DMS79 treated with DMSO at 0.1 percent for 48 hours (cell line): ENCODE data around the gene ATP4A.
A peak's percentile ranks its signal among the peaks of the same experiment; 100 is the strongest.

Experiments
- DNase-seq: peaks from one replicate; lab custom pipeline; 2025; lab: John Stamatoyannopoulos, UW

ATP4A gene

DNA sequence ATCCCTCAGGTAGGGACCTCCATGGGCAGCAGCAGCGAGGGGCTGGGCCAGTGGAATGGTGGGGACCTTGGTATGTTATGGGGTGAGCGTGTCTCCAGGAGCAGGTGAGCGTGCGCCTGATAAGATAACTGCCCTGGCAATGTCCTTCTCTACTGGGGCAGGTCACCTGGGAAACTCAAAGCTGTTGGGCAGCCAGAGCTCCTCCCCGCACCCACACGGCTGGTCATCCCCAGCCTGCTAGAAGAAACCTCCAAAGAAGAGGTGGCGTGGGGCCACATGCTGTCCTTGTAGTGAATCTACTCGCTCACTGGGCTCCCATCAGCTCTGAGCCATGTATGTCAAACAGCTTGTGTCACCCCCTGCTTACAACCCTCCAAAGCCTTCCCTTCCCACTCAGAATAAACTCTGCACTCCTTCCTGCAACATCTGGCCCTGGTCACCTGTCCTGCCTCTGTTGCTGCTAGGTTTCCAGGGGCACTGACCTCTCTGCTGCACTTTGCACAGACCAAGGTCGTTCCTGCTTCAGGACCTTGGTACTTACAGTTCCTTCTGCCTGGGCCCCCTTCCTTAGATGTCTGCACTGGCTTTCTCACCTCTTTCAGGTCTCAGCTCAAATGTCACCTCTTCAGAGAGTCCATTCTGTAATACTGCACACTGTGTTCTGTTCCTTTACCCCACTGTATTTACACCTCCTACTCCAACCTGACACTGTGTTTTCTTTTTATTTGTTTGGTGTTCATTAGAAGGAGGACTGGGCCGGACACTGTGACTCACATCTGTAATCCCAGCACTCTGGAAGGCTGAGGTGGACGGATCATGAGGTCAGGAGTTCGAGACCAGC, 1.8 kb upstream of the ATP4A start:
- no peak for DNase-seq

DNA sequence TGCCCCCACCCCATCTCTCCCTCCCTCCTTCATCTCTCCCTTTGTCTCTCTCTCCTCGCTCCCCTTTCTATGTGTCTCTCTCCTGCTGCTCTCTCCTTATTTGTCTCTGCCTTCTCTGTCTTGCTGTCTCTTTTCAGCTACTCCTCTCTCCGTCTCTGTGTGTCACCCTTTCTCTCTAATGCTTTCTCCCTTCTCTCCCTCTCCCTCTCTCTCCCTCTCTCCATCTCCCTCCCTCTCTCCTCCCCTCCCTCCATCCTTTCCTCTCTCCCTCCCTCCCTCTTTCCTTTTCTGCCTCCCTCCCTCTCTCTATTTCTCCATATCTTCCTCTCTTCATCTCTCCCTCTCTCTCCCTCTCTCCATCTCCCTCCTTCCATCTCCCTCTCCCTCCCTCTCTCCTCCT, 682 bp downstream of the ATP4A start:
- DNase-seq: no peak

DNA sequence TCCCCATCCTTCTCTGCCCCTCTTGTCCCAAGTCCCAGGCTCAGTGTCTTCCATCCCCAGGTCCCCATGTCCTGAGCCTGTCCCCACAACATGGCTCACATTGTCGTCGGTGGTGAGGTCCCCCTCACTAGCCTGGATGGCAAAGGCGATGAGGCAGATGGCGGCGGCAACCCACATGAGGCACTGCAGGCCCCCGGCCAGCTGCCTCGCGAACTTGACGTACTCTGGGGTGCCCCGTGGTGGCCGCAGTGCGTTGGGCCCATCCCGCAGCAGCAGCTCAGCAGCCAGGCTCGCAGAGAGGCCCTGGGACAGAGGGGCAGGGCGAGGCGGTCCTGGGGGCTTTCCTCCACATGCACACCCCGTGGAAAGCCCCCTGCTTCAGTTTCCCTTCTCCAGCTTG, 1.1 kb downstream of the ATP4A start:
- DNase-seq: no peak

DNA sequence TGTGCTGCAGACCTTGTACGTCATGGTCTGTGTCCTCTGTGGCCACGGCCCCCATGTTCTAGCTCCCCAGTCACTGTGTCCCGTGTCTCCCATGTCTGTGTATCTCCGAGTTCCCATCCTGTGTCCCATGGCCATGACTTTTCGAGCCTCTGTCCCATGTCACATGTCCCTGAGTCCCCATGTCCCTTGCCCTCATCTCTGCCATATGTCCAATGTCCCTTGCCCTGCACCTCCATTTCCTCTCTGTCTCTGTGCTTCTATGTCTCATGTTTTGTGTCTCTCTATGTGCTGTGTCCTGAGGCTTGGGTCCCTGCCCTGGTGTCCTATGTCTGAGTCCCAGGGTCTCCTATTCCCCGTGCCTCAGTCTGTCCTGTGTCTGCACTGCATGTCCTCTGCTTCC, 2.0 kb downstream of the ATP4A start:
- no peak for DNase-seq

DNA sequence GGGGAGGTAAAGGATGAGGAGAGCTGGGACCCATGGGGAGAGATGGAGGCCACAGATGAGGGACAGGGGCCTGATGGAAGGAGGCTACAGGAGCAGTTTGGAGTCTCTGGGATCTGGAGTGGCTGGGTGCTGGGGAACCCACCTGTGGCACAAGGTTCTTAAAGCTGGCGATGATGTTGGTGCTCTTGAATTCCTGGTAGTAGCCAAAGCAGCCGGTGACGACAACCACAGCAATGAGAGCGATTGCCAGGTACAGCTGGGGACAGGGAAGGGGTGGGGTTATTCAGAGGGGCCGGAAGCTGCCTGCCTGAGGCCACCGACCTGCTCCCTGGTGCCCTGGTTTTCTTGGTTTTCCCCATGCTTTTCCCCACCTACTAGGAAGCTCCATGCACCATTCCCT, 2.8 kb downstream of the ATP4A start:
- DNase-seq: no peak

DNA sequence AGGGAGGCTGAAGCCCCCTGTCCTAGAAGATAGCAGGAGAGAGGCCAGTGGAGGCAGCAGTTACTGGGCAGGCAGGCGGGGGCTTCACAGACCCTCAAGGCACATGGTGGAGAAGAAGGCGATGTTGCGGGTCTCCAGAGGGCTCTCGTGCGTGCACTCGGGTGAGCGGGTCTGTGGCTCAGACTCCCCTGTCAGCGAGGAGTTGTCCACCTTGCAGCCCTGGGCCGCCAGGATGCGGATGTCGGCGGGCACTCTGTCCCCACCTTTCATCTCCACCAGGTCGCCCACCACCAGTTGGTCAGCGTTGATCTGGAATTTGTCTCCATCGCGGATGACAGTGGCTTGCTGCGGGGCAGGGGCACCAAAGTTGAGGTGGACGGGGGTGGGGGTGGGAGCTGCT, 3.2 kb downstream of the ATP4A start:
- no peak for DNase-seq

DNA sequence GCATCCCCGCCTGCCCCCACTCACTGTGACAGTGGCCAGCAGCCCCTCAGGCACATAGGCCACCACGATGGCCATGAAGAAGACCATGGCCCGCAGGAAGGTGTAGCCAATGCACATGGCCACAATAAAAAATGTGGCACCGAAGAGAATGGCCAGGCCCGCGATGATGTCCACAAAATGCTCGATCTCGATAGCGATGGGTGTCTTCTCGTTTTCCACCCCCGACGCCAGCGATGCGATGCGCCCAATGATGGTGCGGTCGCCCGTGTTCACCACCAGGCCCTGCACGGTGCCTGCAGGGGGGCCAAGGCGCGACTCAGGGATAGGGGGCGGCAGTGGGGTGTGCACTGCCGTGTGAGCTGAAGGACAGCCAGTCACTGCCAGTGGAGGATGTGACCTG, 3.7 kb downstream of the ATP4A start:
- no peak for DNase-seq

- no peak for DNase-seq
Observed at GRCh38 chr19:35559281-35559659, 4.2 kb downstream of the ATP4A start.

GRCh38 chr19:35558400-35559280, 4.8 kb downstream of the ATP4A start:
- DNase-seq: no peak

- DNase-seq: no peak
Observed at GRCh38 chr19:35557539-35558399, 5.7 kb downstream of the ATP4A start.

DNA sequence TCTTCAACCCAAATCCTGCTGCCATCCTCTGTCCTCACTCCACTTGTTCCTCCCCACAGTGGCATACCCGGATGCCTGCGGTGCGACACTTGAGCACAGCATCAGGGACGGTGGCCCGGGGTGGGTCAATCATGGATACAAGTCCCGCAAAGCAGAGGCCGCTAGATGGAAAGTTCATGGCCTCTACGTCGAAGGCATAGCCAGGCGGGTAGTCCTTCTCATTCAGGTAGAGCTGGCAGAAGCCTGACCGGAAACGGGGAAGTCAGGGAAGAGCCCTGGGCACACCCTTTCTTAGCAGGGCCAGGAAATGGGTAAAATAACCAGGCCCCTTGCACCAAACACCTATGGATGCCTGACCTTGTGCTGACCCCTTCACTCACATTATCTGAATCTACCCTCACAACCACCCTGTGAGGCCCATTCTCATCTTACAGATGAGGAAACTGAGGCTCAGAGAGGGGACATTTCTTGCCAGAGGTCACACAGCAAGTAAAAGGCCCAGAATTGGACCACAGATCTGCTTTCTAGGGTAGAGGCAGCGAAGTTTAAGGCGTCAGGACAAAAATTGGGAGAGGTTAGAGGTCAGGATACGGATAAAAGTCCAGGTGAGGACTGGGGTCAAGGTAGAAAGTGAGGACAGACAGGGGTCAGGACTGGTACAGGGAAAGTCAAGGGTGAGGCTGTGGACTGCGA, 6.5 kb downstream of the ATP4A start:
- DNase-seq: no peak

DNA sequence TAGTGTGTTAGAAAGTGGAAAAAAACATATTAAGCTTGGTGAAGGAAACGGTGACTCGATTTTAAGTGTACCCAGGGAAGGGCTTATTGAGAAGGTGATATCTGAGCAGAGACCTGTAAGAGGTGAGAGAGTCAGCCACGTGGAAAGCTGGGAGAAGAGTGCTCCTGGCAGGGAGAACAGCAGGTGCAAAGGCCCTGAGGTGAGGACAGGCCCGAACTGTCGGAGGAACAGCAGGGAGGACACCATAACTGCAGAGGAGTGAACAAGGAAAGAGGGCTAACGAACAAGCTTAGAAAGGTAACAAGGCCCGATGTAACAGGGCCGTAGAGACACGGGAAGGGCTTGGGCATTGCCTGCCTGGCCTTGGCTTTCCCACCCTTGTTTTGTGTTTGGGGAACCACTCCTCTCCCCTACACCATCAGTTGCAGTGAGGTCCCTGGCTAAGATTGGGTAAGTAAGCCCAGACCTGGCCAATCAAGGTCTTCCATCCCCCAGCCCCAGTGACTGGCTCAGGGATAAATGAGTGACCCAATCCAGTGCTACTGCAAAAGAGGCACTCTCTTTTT, 7.3 kb downstream of the ATP4A start:
- DNase-seq: no peak

DNA sequence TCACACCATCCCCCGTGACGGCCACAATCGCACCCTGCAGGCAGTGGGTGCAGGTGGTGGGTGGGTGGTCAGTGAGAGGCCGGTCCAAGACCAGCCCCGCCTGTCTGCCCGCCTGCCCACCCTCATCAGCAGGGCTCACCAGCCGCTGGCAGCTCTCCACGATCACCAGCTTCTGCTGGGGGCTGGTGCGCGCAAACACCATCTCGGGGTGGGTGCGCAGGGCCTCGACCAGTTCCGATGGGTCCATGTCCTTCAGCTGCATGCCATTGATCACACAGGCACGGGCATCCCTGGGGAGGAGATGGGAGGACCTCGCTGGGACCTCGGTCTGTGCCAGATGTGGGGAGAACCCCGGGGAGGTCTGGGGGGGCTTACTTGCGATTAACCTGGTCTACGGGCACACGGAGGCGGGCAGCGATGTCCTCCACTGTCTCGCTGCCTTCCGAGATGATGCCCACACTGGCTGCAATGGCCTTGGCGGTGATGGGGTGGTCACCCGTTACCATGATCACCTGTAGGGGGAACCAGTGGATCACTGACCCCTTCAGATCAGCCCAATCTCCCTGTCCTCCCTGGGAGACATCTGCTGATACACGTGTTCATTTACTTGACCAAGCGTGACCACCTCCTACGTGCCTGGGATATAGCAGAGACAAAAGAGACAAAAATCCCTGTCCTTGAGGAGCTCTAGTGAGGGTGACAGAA, 8.0 kb downstream of the ATP4A start:
- DNase-seq: peak; percentile 2

DNA sequence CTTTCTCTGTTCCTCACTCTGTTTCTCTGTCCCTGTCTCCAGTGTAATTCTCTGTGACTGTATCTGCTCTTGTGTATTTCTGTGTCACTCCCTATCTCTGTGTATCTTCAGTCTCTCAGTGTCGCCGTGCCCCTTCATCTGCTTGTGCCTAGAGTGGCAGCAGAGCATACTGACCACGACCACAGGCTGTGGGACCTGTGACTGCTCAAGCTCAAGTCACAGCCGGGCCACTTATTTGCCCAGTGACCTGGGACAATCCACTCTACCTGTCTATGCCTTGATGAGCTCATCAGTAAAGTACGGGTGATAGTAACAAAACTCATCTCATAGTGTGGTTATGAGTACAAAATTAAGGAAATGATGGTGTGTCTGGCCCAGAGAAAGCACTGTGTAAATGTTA, 9.4 kb downstream of the ATP4A start:
- DNase-seq: no peak

DNA sequence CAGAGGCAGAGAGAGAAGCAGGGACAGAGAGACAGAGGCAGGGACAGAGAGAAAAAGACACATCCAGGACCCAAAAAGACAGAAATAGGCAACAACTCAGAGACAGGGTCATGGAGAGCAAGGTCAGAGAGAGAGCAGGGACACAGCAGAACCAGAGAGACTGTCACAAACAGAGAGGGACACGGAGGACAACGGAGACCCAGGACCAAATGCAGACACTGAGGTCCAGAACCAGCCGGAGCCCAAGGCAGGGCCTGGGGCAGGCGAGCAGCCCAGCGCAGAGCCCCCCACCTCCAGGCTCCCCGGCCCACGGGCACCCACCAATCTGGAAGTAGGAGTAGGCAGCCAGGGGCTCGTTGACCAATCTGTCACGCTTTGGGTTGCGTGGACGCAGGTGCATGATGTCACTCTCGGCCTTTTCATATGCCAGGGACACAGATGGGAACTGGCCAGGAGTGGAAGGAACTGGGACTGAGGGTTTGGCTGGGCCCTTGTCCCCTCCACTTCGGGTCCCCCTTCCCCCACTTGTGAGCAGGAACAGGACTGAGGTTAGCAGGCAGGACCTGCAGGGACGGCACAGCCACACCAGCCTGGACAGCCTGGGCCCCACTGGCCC, 10.0 kb downstream of the ATP4A start:
- DNase-seq: no peak

DNA sequence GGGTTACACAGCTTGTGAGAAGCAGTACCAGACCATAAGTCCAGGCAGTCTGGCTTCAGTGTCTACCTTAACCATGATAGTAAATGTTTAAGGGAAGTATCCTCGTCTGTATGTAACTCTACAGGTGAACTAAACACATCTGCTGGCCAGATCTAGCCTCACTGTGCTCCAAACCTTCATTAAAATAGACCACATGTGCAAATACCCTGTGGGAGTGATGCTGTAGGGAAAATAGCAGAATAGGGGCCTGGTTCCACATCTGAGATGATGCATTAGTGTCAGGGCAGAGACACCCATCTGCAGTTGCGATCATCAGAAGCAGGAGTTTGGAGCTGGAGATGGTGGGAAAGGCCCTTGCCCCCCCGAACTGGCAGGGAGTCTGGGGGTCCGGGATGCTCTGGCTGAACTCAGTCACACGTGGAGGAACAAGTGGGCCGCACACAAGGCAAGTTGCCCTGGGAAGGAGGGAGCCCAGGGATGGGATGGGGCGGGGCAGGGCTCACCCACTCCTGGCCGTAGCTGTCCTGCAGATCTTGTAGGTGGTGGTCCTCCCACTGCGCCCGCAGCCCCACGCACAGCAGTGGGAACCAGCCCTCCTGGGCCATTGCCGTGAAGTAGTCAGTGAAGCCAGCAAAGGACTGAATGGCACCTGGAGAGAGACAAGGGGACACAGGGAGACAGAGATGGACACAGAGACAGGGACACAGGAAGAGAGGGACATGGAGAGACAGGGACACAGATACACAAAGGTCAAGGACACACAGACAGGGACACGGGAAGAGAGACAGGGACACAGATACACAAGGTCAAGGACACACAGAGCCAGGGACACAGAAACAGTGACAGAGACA, 10.7 kb downstream of the ATP4A start:
- DNase-seq: no peak

DNA sequence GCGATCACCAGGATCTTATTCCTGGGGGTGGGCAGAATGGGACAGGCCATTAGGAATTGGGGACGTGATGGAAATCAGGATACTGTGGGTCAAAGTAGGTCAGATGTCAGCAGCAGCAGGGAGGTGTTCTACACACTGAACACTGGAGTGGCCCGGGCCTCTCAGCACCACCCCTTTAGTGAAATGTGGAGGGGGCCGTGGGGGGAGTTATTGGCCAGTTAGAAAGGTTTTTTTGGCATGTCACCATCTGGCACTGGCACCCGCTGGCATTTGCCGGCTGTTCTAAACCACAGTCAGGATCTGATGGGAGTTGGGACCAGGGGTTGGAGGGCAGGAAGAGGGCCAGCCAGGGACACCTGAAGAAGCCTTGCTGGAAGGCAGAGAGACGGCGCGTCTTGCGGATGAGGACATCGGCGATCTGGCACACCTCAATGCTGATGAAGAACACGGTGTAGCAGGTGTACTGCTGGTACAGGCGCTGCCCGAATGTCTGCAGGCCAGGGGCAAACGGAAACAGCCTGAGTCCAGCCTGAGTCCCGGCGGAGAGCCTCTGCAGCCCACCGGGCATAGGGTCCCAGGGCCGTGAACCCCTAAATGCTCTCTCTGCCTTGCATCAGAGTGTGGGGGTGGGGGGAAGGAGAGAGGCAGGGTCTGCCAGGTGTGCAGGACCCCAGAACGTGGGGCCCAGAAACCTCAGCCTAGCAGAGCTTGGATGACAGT, 12.2 kb downstream of the ATP4A start:
- DNase-seq: no peak

DNA sequence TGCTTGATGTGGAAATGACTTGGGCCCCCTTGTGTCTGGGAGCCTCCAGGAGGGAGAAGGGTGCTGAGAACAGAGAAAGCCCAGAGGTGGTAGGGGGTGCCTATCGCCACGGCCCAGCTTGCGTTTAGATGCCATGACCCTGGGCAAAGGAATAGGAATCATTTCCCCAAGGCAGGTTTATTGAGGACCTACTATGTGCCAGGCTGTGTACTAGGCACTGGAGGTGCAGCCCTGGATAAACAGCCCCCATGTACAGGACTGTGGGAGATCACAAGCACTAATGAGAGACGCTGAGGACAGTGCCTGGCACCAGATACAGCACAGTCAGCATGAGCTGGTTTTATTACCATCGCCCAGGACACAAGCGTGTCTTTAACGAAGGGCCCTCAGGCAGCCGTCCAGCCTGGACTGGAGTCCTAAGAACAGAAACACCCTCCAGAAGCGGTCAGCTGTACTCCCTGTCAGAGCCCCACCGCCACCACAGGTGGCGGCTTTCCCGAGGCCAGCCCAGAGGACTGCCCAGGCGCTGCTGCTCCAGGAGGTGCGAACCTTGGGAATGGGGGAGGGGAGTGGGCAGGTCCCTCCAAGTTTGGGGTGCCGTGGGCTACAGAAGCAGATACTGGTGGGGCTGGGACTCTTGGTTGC, 13.5 kb downstream of the ATP4A start:
- DNase-seq: no peak
